ENCODE data around the gene LSM3.

The LSM3 gene

DNA sequence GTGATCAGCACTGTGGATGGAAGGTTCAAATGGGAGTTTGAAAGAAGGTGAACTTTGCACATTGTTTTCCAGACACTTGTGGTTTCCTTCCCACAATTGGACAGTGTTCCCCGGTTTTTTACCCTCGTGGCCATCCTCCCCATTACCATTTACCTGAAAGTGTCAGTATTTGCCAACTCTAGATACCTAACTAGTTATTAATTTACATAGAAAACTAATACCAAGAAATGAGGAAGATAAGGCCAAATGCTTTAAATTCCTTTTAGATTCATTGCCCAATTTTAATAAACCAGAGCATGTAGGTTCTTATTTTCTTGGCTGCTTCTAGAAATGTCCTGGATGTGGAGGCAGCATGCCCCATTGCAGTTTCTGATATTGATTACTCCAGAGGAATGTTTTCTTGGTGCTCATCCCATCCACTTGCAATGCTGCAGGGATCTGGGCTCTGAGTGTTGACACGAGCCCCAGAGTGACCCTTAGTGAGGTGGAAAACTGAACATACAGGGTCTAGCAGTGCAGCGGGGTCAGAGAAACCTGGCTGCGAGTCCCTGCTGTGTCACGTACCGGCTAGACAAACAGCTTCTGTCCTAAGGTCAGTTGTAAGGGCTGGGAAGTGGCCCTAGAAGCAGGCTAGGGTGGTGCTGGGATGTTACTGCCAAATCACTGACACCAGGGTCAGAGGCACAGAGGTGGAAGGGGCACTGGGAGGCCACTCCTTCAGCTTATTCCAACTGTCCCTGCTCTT lies 23.5 kb downstream of the LSM3 start:
- DNase-seq, result no peak

DNA sequence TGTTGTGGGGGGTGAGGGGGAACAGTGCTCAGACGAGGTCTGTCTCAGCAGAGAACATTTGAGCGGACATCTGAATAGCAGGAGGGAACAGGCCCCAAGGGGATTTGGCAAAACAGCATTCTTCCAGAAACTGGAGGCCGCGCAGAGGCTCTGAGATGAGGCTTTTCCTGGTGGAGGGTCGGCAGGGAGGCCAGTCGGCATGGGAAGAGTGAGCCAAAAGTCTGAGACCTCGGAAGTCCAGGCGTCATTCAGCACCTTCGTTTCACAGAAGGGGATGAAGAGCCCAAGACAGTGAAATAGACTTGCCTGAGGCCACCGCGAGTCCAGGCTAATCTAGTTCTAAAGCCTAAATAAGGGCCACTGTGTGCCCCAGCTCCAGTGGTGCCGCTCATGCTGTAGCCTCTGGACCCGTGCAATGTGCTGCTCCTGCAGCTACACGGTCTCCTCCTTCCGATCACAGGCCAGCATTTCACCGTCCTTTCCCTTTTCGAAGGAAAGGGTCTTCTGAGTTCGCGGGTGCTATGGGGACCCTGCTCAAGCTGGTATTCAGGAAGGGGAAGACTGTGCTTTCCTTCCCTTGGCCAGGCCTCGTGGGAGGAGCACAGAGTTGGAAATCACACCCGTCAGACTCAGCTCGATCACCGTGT lies 24.4 kb downstream of the LSM3 start:
- no peak for DNase-seq

DNA sequence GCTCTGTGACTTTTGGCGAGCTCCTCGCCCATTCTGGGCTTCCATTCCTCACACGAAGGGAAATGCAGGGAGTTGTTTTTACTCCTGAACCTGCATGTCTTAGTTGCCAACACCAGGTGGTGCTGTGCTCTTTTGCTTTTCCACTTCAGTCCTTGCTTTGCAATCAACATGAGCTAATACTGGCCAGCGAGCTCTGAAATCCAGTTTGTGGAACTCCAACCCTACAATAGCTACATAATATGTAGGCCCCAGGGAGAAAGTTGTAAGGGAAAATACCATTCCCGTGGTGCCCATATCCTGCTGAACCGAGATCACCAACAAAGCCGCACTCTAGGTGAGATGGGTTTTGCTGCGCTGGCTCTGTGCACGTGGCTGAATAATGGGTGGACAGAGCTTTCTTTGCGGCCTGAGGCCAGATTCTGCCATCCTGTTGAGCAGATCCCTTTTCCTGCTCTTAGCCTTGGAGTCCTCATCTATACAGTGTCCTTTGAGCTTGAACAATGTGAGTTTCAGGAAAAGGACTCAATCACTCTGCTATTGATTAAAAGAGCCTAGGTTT lies 25.0 kb downstream of the LSM3 start:
- DNase-seq, result peak; percentile 40 to 42

DNA sequence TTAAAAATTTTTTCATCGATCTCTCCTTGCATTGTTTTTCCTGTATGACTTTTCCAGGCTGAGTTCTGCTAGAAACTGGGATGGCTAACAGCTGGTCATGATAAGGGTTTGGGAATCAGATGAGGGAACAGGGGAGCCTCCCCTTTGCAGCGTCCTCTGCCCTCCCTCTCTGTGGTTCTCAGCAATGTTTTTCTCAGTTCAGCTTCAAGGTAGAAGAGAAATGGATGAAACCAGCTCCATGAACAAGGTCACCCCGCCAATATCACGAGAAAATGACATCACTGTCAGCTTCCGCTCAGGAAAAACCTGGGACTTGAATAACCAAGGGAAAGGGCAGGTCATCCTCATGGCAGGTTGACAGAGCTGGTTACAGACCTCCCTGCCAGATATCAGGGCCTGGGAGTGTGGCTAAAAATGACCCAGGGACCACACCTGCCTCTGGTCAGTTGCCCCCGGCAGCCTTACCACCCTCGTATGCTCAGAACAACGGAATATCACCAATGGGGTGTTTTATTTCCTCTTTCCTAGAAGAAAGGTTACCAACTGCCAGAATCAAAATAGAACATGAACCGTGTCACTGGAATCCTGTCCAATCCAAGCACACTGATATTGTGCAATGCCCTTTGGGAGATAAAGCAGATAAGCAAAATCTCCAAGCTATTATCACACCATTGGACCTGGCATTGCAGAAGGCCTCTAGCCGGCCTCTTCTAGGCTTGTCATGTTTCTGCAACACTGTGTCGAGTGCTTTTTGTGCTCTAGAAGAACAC lies 26.1 kb downstream of the LSM3 start:
- no peak for DNase-seq

DNA sequence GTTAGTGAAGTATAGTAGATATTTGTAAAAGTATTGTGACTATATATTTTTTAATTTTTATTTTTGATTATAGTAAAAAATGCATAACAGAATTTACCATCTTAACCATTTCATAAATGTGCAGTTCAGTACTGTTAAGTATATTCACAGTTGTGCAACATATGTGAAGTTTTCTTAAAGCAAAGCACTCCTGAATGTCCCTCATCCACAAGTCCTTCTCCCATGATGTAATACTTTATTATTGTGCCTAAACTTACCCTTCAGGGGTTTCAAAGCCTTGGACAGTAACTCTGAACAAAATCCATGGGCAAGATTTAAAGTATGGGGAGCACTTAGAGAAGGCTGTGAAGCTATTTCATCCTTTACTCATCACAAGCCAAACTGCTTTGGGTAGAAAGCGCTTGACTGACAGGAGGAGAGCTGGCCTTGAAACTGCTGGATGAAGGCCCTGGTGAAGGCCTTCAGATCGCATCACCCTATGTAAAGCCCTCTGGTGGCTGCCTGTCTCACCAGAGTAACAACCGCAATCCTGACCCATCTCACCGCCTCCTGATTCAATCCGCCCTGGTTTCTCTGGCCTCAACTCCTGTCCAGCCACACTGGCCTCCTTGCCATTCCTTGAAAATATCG lies 28.0 kb downstream of the LSM3 start:
- DNase-seq, result no peak

DNA sequence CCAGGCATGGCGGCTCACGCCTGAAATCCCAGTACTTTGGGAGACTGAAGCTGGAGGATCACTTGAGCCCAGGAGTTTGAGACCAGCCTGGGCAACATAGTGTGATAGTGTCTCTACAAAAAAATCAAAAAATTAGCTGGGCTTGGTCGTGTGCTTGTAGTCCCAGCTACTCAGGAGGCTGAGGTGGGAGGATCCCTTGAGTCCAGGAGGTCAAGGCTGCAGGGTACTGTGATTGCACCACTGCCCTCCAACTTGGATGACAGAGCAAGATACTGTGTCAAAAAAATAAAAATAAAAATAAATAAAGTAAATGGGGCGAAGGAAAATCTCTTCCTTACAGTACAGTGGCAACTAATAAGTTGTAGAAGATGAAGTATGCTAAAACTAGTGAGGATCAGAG lies 29.6 kb downstream of the LSM3 start:
- DNase-seq, result no peak

DNA sequence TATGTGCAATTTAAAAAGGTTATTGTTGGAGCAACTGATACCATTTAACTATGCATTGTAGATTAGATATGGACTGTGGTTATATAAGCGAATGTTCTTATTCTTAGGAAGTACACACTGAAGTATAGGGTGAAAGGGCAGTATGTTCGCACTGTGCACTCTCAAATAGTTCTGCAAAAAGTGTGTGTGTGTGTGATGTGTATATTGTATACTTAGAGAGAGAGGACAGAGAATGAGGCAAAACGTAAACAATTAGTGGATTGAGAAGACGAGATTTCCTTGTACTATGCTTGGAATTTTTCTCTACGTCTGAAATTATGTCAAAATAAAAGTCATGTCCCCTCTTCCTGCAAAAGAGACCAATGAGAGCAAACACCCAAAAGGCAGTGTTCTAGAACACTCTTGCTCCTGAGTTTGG lies 30.4 kb downstream of the LSM3 start:
- no peak for DNase-seq

DNA sequence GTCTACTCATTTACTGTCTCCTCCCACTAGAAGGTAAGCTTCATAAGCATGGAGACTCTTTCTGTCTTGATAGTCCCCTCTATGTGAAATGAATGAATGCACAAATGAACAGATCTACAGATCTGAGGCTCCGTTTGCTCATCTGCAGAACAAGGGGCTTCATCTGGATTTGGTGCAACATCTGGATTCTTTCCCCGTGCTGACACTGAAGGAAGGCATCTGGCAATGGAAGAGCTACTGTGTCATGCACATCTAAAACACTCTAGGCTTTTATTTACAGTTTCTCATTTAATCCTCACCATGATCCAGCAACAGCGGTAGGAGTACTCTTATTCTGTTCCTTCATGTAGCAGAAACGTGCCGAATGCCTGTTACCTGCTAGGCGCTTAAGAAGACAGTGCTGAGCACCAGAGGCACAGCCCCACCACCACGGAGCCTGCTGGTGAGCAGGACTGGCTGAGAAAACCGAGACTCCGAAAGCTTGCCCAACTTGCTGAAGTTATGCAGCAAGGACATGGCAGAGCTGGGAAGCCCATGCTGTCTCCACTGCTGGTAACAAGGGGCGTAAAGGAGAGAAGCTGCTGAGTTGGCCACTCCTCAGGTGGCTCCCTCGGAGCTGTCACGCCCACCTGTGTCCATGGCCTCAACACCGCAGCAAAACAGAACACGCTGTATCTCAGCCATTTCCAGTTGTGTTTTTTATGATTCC lies 31.1 kb downstream of the LSM3 start:
- no peak for DNase-seq

DNA sequence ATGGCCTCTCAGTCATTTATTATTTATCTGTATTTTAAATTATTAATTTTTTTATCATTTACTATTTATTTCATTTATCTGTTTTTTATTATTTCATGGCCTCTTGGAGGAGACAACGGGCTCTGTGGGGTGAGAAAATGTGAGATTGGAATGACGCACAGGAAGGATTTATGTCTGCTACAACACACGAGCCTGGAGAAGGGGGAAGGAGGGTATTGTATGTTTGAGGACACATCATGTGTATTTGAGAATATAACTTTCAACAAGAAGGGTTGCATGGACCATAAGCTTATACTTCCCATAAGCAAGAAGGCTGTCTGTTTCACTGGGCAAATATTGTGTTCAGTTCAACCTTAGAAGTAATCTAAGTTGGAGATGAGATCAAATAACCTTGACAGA lies 31.7 kb downstream of the LSM3 start:
- DNase-seq, result no peak

DNA sequence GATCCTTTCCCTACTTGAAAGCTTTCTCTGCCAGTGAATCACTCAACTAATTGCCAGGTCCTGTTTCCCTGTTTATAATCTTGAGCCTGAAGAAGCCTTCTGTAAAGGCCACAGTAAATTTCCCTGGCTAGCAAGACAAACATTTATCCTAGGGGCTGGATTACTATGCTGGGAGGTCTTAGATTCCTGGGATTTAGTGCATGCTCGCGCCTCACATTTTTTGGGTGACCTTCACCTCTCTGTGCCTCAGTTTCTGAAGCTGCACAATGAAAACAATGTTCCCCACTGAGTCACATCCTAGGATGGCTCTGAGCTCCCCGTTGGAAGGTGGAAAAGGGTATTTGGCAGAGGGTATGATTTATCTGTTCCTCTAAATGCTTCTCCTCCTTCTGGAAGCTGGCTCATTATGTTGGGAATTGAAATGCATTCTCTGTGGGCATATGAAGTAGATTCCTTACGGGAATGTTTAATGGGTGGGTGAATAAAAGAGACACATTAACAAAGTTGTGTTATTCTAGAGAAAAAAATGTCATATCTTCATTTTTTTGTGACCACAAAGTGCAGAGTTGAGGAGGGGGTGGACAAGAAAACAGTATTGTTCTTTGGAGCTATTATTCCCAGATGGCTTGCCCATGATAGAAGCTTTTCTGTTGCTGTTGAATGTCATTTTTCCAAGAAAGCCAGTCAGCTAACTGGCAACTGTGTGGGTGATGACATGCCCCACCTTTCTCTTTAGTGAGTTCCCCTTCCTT lies 32.4 kb downstream of the LSM3 start:
- no peak for DNase-seq

DNA sequence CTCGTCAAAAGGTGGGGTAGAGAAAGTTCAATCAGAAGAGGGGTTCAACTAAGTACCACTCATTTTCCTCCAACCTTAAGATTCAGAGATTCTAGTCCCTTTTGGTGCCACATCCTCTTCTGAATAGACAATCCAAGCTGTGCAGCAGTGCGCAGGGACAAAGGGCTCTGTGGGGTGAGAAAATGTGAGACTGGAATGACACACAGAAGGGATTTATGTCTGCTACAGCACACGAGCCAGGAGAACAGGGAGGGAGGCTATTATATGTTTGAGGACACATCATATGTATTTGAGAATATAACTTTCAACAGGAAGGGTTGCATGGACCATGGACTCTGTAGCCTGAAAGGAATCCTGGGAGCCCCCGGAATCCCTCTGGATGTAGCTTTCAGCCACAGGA lies 33.0 kb downstream of the LSM3 start:
- no peak for DNase-seq

DNA sequence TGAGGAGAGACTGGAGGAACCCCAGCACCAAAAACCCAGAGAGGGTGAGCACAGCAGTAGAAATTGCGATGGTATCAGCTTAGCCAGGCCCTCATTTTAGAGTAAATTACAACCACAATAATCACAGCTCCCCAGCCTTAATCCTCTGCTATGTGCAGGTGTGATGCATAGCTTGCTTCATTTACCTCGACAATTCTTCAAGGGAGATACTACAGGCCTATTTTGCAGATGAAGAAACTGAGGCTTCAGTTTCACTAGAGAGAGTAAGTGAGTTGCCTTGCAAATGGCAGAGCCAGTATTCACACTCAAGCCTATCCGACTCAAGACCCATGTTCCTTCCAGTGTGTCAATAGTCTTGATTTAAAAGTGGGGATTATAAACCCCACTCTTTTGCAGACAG lies 33.4 kb downstream of the LSM3 start:
- no peak for DNase-seq

DNA sequence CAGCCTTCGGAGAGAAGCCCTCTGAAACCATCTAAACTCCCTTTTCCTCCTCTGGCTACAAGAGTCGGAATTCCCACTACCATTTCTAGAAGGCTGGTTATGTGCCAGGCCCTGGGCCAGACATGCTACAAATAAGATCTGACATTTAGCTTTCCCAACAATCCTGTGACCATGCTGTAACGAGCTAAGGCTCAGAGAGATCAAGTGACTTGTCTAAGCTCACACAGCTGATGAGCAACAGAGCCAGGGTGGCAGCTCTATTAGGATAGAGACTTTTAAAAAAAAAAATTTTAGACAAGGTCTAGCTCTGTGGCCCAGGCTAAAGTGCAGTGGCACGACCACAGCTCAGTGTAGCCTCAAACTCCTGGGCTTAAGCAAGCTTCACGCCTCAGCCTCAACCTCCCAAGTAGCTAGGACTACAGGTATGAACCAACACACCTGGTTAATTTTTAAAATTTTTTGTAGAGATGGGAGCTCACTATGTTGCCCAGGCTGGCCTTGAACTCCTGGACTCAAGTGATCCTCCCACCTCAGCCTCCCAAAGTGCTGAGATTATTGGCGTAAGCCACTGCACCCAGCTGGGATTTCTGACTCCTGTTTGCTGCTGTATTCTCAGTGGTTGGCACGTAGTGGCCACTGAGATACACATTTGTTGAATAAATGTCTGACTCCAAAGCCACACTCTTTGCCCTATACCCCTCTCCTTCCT lies 34.6 kb downstream of the LSM3 start:
- no peak for DNase-seq

DNA sequence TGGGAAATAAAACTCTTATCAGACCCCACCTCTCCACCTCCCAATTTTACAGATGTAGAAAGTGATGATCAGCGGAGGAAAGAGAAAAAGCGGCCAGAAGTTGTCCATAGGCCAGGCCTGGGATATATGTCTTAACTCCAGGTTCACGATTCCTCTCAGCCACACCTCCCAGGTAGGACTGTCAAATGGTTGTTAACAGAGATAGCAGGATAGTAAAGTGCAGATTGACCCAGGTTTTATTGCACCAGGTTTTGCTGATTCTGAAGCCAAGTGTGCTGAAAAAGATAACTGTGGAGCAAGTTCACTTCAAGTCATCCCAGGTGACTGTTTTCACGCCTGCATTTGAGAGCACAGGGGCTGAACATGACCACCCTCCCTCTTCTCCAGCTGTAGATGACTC lies 36.1 kb downstream of the LSM3 start:
- no peak for DNase-seq

DNA sequence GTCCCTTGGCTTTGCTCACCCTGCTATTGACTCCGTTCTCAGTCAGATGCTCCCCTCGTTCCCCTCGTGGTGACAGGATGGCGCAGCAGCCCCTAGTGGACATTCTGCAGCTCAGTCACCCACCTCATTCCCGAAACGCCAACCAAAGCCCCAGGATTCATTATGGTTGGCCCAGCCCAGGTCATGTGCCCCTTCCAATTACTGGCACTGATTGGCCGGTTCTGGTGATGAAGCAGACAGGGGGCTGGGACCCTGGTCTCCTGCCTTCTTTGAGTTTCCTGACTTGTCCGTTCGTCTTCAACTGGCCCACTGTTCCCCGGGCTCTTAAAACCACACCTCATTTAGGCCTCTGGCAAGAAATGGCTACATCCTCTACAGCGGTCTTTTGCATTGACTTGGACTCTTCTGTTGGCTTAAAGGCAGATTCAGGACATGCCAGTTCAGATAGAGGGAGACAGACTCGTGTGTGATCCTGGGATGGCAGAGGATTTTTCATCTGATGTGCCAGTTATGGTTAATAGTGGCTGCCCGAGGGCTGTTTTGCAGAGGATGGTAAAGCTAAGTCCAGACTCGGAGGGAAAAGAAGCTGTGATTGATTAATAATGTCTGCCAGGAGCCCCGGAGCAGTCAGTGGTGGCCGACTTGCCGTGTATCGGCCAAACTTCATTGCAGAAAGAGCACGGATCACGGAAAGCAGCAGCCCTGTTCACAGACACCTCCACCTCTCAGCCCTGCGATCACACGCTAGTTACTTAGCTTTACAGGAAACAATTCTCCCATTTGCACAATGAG lies 37.8 kb downstream of the LSM3 start:
- DNase-seq, result peak; percentile 34 to 70

DNA sequence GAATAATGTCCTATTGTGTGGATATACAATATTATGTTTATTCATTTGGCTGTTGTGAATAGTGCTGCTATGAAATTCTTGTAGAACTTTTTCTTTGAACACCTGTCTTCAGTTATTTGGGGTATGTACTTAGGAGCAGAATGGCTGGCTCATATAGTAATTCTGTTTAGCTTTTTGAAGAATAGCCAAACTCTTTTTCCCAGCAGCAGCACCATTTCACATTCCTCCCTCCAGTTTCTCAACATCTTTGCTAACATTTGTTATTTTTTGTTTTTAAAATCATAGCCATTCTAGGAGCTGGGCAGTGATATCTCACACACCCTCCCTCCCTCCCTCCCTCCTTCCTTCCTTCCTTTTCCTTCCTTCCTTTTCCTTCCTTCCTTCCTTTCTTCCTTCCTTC lies 39.7 kb downstream of the LSM3 start:
- DNase-seq, result no peak

DNA sequence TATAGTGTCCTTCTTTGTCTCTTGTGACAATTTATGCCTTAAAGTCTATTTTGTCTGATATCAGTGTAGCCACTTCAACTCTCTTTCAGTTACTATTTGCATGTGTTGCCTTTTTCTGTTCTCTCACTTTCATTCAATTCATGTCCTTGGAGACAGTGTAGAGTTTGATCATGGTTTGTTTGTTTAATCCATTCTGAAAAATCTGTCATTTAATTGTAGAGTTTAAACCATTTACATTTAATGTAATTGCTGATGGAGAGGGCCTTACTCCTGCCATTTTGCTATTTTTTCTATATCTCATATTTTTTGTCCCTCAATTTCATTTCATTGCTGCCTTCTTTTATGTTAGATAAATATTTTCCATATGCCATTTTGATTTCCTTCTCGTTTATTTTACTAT lies 42.3 kb downstream of the LSM3 start:
- DNase-seq, result no peak

DNA sequence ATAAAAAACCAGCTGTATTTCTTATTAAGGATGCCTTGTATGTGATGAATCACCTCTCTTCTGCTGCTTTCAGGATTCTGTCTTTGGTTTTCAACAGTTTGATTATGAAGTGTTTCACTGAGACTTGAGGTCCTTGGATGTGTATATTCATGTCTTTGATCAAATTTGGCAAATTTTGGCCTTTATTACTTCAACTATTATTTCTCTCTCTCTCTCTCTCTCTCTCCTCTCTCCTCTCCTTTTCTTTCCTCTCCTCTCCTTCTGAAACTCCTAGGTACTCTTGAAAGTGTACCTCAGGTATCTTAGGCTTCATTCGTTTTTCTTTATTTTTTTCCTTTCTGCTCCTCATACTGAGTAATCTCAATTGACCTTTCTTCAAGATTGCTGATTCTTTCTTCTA lies 43.3 kb downstream of the LSM3 start:
- no peak for DNase-seq

DNA sequence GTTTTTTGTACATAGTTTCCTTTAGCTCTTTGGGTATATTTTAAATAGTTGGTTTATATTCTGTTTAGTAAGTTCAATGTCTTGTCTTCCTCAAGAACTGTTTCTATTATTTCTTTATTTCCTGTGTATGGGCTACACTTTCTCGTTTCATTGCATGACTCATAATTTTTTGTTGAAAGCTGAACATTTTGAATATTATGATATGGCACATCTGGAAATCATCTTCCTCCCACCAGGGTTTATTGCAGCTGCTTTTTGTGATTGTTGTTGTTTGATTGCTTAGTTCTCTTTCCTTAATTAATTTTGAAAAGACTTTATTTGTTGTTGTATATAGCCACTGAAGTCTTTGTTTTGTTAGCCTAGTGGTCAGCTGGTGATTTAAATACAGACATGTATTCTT lies 43.8 kb downstream of the LSM3 start:
- DNase-seq, result no peak

DNA sequence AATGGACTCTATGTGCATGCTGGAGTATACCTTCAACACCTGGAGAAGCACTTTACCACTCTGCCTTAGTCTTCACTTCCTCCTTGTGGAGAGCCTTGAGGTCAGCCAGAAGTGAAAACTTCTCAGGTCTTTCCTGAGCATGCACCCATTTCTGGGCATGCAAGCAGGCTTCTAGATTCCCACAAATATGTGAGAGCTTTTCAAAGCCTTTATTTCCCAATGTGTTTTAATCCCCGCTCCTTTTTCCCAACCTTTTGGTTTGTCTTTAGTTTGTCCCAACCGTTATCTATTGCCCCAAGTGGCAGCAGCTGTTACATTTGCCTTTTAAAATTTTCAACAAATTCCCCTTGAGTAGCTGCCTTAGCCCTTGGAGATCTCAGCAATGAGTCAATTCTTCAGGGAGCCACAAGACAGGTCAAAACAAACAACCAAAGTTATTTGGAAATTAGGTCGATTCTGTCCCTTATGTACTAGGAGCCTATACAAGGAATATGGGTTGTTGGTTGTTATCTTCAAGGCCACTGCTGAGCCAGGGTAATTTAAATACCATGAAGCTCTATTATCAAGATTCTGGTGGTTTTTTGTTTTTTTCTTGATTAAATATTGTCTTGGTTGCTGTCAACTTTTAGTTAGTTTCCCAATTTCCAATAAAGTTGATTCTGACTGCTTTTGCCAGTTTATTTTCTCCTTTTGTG lies 44.4 kb downstream of the LSM3 start:
- DNase-seq, result no peak

All from stimulated activated CD4-positive, alpha-beta T cell treated with anti-CD3 and anti-CD28 coated beads, Interleukin-2, amount 100 ng/mL, for 24 hours (primary cell).